NAMALWA (cell line): Measurements from ENCODE around the gene TEX22.

Source experiments
- DNase-seq: peaks from one replicate; pipeline ENCODE4 v3.0.0-alpha.2; 2015; ENCODE audit warnings: low spot score

TEX22 gene

GRCh38 chr14:105420974-105421674 is 22.8 kb downstream of the TEX22 start:
- DNase-seq: no peak

GRCh38 chr14:105421723-105422615 is 23.6 kb downstream of the TEX22 start:
- DNase-seq: no peak

DNA sequence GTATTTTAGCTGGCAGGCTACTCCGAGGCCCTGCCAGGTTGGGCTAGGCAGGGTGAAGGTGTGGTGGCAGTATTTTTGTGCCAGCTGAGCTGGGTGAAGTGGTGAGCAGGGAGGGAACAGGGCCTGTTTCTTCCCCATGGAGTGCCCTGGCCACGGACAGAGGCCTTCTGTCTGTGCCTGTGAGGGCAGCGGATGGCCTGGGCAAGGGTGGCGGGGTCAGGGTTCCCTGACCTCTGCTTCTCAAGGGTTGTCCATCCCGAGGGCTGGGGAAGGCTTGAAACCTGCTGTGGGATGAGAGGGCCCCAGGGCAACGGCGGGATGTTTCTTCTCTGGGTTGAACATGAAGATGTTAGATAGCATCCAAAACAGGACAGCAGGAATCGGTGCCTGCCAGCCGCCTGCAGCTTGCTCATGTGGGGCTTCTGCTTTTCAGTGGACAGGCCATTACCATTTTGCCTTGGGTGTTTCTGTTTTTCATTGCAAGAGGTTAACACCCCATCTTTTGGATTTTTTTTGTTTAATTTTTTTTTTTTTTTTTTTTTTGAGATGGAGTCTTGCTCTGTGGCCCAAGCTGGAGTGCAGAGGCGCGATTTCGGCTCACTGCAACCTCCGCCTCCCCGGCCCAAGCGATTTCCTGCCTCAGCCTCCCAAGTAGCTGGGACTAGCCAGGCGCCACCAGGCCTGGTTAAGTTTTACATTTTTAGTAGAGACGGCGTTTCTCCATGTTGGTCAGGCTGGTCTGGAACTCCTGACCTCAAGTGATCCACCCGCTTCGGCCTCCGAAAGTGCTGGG is 24.6 kb downstream of the TEX22 start:
- DNase-seq: no peak

GRCh38 chr14:105423488-105424195 is 25.3 kb downstream of the TEX22 start:
- DNase-seq: no peak

DNA sequence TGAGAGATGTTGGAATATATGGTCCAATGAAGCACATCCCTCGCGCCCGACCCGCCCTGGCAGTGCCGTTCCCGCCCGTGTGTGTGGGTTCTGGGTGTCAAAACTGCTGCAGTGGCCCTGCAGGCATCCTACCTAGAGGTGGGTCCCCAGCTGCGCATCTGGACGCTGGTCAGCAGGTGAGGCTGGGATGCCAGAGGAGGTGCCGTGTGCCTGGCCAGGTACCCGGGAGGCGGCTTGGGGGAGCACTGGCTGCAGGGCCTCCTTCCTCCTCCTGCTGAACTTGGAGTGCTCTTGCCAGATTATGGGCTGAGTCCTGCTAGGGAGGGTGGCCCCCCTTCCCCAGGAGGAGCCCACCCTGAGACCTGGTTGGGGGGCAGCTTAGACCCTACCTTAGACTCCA is 26.5 kb downstream of the TEX22 start:
- no peak for DNase-seq

DNA sequence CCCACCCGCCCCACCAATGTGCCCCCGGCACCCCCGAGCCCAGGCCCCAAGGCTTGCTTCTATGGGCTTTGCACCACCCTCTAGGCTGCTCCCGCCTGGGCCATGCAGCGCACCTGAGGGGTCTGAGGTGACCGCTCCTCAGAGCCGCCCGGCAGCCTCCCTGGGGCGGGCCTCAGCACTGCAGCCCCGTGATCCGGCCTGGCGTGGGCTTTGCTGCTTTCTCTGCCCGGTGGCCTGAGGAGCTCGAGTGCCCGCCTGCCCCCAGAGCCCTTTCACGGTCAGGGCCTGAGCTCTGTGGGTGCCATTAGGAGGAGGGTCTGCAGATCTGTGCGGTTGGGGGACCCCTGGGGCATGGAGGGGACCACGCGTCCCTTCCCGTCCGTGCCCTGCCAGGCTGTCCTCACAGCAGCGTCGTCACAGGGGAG is 27.5 kb downstream of the TEX22 start:
- no peak for DNase-seq

DNA sequence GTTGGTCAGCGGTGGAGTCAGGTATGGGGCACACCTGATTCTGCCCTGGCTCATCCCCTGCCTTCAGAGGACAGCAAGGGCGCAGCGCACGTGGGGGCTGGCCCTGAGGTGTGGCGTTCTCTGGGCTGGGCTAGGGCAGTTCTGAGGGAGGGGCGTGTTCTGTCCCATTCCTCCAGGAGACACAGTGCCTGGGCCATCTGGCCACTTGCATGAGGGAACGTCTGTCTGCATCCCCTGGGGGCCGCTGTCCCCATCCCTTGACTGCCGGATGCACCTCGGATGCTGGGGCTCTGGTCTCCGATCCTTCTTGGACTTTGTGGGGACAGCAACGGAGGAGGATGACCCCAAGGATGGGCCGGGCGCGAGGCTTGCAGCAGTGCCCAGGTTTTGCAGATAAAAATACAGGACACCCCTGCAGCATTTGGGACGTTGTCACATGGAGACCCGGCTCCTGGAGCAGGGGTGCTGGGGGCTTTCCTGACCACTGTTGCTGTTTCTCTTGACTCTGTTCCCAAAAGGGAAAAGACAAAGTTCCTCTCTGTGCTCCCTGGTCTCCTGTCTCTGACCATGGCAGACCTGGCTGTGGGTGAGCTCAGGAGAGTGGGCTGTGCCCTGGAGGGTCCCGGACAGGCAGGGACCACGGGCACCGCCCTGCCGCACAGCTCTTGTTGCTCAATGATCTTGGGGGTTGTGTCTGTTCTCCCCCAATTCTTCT is 28.2 kb downstream of the TEX22 start:
- no peak for DNase-seq

DNA sequence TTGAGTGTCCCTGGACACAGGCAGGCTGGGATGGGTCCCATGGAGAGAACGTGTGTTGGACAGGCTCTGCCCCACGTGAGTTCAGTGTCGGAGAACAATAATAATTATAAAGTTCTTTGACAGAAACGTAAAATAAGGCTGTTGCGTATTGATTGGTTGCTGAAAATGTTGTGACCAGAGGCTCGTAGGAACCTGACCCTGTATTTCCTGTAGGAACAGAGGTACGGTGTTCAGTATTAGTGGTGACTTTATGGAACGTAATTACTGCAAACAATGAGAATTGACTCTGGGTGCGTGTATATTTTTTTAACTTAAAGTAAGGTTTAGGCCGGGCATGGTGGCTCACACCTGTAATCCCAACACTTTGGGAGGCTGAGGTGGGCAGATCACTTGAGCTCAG is 29.1 kb downstream of the TEX22 start:
- DNase-seq: no peak

DNA sequence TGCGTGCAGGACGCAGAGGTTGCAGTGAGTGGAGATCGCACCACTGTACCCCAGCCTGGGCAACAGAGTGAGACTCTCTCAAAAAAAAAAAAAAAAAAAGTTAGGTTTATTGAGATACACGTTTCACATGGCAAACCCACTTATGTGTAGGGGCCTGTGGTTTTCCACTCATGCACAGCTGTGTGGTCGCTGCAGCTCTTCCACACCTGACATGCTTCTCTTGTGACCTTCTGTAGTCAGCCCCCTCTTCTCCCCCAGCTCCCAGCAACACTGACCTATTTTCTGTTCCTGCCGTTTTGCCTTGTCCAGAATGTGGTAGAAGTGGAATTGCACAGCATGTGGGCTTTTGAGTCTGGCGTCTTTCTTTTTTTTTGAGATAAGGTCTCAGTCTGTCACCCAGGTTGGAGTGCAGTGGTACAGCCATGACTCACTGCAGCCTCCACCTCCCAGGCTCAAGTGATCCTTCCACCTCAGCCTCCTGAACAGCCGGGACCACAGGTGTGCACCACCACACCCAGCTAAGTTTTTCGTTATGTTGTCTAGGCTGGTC is 29.7 kb downstream of the TEX22 start:
- no peak for DNase-seq

- no peak for DNase-seq
These were observed 31.7 kb downstream of the TEX22 start for GRCh38 chr14:105430042-105430441.

- DNase-seq: no peak
These were observed 32.2 kb downstream of the TEX22 start for GRCh38 chr14:105430565-105430964.

GRCh38 chr14:105431256-105431655 is 32.9 kb downstream of the TEX22 start:
- DNase-seq: no peak

GRCh38 chr14:105432657-105433056 is 34.3 kb downstream of the TEX22 start:
- DNase-seq: no peak

DNA sequence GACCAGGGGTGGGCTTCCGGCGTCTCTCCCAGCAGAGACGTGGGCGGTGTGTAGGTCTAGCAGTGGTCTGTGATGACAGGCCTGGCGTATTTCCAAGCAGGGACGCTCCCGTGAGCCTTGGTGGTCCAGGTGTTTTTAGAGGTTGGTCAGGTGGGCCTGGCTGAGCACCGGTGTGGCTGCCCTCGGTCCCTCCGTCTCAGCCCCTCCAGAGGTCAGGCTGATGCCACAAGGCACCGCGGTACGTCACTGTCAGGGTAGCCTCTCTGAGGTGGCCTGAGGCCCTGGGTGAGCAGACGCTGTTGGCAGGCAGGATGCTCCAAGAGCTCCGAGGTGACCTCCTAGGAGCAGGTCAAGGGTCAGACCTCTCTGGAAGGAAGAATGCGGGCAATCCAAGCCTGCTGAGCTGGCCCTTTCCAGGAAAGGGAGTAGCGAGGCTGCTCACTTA is 34.8 kb downstream of the TEX22 start:
- DNase-seq: no peak

DNA sequence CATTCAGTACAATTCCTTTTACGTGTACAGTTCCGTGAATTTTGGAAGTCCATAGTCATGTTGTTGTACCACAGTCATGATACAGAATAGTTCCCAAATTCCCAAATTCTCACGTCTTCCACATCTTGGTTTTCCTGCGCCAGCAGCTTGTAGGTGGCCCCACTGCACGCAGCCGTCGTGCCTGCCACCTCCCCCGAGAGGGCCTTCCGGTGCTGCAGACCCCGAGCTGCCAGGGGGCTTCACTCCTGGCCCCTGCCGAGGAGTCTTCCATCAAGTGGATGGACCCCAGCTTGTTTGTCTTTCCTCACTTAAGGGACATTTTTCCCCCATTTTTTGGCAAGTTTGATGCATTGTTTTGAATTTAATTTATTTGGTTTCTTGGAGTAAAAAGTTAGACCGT is 38.1 kb downstream of the TEX22 start:
- no peak for DNase-seq

GRCh38 chr14:105436891-105437722 is 38.8 kb downstream of the TEX22 start:
- peak; percentile 62 for DNase-seq

DNA sequence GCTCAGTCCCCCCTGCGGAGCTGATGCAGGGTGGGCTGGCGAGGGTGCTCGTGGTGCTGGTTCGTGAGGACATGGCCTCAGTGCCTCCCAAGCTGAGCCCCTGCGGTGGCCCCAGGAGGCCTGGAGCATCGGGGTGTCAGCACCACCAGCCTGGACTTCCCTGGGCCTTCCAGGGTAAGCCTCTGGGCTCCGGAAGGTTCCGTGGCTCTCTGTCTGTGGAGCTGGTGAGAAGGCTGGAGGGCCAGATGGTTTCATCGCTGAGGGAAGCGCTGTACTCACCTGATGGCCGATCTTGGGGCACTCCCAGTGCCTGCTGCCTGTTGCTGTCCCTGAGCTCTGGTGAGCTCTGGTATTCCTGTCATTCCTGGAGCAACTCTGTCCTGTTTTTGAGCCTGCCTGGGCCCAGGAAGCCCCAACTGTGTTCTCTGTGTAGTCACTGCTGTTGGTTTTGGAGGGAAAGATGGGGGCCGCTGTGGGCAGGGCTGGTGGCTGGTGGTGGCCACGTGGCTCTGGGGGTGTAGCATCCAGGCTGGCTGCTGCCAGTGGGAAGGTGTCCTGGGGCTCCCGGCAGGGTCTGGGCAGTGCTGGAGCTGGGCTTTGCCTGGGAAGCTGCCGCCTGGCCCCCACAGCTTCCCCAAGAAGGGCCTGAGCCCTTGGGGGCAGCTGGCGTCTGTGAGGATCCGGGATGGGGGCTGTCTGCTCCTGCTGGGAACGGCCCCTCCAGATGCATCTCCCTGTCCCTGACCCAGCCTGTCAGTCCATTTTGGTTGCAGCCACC is 39.6 kb downstream of the TEX22 start:
- no peak for DNase-seq

DNA sequence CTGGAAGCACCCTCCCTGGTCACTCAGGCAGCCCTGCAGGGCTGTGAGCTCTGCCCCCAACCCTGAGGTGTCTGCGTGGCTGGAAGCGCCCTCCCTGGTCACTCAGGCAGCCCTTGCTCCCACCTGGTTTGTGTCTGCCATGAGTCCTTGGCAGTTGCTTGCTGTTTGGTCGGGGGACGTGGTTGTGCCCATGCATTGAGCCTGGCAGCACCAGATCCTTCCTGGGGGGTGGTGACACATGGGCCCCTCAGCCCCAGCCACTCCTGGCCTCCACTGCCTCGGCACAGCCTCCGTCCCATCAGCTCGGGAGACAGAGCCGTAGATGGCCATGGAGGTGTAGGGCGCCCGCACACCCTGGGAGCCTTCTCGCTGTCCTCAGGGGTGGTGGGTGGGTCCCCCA is 40.8 kb downstream of the TEX22 start:
- DNase-seq: no peak
